IPS-NIHi7 (cell line): ENCODE measurements around the gene GPR39.

Experiments
- DNase-seq: peaks from one replicate; pipeline ENCODE4 v3.0.0; 2012; ENCODE audit warnings: mixed read lengths; ENCODE audit errors: extremely low spot score

The GPR39 gene

DNA sequence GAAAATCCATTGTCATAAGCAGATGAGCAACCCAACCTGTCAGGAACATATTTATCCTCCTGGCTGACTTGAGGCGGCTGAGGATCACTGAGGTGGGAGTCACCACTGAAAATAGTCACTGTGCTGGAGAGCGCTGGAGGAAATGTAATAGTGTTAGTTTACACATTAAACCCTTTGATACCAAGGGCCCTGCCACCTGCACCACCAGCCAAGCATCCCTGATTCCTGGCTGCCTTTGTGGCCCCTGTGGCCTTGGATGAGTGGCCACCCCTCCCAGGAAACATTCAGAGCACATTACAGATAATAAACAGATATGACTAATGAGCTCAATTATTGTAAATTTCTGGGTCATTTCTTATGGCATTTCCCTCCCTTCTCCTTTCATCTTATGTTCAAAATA, 147.5 kb downstream of the GPR39 start:
- DNase-seq = no peak

DNA sequence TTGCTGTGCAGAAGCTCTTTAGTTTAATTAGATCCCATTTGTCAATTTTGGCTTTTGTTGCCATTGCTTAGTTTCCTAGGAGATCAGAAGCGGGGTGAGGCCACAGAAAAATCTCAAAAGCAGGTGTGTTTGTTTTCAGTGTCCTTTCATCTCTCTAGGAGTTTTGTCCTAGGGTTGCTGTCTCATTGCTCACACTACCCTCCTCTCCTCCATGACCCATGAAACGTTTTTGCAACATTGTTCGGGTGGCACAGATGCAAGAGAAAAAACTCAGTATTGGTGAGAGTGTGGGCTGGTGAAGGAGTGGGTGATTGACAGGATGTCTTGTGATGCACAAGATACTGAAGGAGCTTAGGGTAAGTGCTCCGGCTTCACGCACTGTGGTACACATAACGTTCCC, 149.8 kb downstream of the GPR39 start:
- no peak for DNase-seq

DNA sequence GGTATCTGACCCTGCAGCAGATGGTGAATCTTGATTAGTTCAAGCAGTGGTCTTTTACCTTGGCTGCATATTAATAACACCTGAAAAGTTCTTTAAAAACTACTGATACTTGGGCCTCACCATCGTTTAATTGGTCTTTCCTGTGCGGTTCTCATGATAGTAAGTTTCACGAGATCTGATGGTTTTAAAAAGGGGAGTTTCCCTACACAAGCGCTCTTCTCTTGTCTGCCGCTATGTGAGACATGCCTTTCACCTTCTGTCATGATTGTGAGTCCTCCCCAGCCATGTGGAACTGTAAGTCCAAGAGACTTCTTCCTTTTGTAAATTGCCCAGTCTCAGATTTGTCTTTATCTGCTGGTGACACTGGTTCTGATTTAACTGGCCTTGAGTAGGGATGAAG, 151.1 kb downstream of the GPR39 start:
- DNase-seq = no peak

GRCh38 chr2:132568656-132569055, 152.1 kb downstream of the GPR39 start:
- no peak for DNase-seq

GRCh38 chr2:132573444-132574007, 156.9 kb downstream of the GPR39 start:
- no peak for DNase-seq

DNA sequence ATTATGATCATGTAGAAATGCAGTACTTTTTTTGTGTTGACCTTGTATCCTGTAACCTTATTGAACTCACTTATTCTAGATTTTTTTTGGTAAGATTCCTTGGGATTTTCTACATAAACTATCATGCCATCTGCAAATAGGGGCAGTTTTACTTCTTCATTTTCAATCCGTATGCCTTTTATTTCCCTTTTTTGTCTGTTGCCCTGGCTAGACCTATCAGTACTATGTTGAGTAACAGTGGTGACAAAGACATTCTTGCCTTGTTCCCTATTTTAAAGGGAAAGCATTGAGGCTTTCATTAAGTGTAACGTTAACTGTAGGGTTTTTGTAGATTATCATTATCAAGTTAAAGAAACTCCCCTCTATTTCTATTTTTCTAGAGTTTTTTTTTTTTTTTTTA, 161.1 kb downstream of the GPR39 start:
- DNase-seq = no peak

DNA sequence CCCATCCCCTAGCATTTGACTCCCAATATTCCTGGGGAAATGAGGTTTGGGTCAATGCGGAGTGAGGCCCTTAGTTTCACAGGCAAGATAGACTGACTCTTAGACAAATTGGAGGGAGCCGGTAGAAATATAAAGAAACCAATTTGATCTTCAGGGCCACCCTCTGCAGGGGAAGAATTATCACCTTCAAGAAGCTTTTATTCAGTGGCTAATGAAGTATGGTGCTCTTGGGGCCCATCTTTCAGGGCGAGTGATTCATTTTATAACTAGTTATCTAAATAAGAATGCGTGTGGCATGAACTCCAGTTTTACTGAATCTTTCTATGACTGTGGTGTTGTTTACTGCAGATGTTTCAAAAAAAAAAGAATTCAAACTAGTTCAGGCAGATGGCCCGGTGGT, 165.0 kb downstream of the GPR39 start:
- DNase-seq = no peak

DNA sequence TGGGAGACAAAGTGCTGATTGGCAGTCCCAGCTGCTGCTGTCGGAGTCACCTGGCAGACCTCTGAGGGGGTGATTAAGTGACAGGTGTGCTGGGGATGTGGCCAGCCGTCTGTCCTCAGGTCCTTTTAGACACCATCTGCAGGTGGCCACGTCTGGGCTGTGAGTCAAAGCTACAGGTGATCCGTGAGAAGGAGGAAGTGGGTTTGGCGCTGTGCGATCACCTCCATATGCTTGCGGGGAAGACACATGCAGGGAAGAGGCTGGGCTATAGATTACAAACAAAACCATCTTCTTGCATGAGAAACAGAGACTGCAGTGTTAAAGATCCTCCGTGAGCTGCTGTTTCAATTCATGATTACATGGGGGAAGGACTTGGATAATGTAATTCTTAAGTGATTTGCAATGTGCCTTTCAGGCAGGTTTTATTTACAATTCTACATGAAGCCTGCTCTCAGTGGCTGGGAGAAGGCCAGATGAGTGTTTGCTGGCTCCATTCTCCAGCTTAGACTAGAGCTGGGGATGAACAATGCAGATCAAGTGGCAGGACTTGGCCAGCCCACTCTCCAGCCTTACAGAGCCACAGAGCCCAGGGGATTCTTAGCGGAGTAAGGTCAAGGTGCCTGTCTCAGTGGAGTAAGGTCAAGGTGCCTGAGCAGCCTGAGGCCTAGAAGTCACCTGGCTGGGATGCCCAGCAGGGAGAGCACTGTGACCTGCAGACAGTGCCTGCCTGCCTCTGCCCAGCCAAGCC, 165.6 kb downstream of the GPR39 start:
- peak; percentile 28 for DNase-seq

DNA sequence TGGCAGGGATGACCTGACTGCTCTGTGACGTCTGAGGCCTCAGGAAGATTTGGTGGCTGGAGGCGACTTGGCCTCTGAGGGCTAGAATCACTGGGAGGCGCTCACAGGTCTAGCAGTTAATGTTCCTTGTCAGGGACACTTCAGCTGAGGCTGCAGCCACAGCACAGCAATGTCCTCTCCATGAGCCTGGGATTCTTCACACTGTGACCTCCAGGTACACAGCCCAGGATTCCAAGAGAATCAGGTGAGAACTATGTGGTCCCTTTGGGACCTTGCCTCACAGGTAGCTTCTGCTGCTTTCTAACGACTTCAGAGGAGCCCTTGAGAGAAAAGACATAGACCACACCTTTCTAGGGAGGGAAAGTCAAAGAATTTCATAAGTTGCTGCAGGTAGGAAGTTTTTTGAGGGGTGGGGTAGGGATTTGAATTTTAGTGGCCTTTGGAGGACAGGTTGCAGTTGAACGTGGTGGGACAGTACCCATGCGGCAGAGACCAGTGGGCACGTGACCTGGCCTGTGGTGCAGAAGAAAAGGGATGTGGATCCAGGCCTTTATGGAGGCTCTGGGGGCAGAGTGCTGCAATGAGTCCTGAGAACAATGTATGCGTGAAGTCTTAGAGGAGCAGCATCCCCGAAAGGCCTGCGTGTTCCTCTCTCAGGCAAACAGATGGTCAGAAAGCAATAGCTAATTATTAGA, 167.2 kb downstream of the GPR39 start:
- no peak for DNase-seq

DNA sequence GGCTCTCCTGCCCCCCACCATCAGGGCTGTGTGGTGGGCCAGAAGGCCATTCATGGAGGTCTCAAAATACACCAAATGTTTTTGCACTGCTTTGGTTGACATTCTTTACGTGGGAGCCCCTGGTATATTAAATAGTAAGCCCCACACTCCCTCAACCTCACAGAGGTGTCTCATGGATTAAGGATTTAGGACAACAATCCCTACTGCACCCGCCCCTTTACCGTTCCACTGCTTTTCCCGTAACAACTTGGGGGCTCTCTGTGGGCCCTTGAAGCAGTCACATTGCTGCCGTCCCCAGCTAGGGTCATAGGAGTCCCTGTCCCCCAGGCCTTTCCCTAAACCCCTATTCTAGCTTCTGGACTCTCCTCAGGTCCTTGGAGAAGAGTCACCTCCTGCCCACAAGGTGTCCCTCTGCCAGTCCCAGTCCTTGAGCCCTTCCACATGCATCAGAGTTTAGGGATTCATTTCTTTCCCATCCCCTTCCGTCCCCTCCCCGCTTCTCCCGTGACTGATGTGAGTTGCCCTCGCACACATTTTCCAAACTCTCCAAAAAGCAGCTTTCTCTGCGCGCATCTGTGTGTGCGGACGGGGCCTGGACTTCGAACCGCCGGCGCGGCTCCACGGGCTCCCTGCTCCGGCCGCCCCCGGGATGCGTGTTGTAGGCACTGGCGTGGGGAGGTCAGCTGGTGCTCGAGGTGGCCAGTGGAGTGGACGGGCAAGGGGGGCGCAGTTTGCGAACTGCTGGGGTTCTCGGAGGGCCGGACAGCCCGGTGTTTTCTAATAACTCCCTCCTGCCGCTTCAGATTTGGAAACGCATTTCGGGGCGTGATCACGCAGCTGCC, 168.6 kb downstream of the GPR39 start:
- no peak for DNase-seq

- no peak for DNase-seq
Observed at GRCh38 chr2:132586101-132586511, 169.5 kb downstream of the GPR39 start.

GRCh38 chr2:132586835-132587234, 170.2 kb downstream of the GPR39 start:
- no peak for DNase-seq

DNA sequence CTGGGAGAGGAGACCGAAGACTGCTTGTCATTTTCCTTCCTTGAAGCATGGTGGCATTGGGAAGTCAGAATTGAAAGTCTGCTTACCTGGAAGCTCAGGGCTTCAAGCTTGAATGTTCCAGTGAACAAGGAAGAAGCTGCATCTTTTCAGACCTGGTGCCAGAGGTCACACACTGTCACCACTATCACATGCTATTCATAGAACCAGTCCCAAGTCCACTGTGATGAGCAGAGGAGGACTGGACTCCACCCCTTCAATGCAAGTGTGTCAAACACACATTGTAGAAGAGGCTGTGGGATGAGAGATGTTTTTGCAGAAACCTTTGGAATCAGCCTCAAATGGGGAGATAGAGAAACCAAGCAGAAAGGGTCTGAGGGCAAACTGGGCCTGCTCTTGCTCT, 172.0 kb downstream of the GPR39 start:
- DNase-seq = no peak

DNA sequence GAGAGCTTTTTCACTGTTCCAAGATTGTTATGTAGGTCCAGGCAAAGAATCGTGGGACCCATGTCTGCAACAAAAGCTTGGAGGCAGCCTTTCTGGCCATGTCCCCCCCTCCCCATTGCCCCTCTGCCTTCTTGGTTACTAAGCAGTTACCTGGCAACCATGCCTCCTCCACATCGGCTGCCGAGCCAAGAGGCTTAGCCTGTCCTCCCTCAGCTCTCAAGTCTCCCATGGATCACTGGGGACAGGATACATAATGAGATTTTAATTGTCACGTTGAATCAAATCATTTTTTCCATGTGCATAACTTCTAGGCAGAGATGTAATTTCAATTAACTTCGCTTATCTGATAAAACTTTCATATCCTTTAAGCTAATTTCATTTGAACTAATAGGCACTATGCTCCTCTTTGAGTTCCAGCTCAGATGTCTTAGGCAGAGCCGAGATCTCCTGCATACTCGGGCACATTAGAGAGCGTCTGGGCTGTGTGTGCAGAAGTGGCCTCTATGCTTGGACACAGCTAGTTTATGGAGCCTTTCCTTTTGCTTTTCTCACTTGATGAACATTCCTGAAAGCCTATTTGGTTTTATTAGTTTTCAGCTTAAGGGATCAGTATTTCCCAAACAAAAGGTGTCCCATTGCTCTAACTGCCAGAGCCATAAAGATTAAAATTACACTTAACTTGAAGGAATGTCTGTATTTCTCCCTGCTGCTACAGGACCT, 172.7 kb downstream of the GPR39 start:
- no peak for DNase-seq

GRCh38 chr2:132589966-132590365, 173.4 kb downstream of the GPR39 start:
- DNase-seq = no peak

GRCh38 chr2:132593171-132593570, 176.6 kb downstream of the GPR39 start:
- peak; percentile 34 for DNase-seq

DNA sequence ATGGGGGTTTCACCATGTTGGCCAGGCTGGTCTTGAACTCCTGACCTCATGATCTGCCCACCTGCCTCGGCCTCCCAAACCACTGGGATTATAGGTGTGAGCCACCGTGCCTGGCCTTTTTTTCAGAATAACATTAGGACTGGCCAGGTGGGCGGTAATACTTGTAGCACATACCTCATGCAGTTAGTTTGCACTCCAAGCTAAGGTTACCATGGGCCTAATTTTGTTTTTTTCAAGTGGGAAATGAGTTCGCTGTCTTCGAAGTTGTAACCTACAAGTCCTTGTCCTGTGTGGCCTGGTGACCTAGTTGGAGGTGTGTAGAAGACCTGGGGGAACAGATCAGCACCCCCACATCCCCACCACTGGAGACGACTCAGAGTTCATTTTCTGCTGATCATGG, 178.6 kb downstream of the GPR39 start:
- DNase-seq = no peak

- no peak for DNase-seq
Observed at GRCh38 chr2:132595693-132596092, 179.1 kb downstream of the GPR39 start.

DNA sequence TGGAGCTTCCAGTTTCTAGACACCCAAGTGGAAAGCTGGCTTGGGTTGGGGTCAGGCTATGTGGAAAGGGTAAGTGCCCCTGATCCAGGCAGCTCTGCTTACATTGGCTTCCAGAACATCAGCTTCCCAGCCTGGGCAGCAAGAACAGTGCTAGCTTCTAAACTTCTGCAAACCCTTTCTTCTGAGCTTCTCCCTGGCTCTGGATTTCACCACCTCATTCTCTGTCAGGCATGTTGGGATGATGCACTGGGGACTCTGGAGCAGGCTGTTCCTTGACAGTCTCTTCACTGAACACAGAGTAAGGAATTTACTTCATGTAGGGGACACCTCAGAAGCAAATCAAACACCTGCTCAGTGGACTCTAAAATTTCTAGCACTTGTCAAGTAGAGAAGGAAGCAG, 180.6 kb downstream of the GPR39 start:
- no peak for DNase-seq

- no peak for DNase-seq
Observed at GRCh38 chr2:132597831-132598230, 181.2 kb downstream of the GPR39 start.

DNA sequence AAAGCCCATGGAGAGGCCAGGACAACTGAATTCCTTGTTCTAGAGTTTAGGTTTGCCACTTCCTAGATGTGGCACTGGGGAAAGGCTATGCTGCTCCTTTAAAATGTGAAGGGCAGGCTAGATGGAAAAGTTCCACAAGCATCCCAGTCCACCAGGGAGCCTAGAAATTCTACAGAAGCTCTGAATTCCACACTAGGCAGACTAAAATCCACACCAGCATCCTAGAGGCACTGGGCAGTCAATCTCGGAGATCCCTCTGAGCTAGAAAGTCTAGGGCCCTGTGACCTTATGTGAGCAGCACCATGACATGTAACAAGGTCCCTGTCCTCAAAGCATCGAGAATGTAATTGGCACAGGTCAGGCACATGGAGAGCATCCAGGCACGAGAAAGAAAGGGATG, 181.9 kb downstream of the GPR39 start:
- no peak for DNase-seq

DNA sequence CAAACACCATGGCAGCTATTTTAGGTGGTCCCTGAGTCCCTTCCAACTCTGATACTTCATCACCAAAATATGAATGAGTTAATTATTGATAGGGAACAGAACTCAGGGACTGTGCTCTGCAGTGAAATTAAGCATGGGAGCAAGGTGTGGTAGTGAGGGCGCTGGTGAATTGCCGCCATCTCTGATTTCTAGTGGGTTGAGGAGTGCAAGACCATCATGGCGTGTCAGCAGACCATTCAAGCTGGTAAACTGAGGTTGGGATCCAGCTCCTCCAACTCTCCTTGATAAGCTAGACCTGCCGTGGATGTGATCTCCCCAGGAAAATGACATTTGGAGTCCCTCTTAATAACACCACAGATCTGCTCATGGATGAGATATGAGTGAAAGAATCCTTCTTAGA, 183.0 kb downstream of the GPR39 start:
- no peak for DNase-seq
